PFSK-1 (cell line): ENCODE results near the gene AGER.

Source experiments
- FOXP2 ChIP-seq: optimal IDR thresholded peaks from 2 replicates; pipeline ENCODE3; 2011; ENCODE audit warnings: borderline replicate concordance, control low read depth, inconsistent platforms; ENCODE audit not compliant: insufficient read depth; ENCODE audit errors: extremely low read length, extremely low read depth
- POLR2AphosphoS5 ChIP-seq: IDR thresholded peaks from 2 replicates; pipeline ENCODE4 v1.6.1; 2012; ENCODE audit warnings: low read depth, mild to moderate bottlenecking, control low read depth, low read length, moderate library complexity
- REST ChIP-seq, 2 experiments: IDR thresholded peaks; 2 replicates each; pipeline versions ENCODE4 v1.6.1 to v1.8.0; 2011 to 2012; ENCODE audit warnings: low read depth in 2 of 2, low read length in 2 of 2, control low read depth in 1 of 2, inconsistent platforms in 1 of 2, mild to moderate bottlenecking in 1 of 2, moderate library complexity in 1 of 2; ENCODE audit not compliant: insufficient read depth in 1 of 2
- TAF1 ChIP-seq: IDR thresholded peaks from 2 replicates; pipeline ENCODE4 v1.6.1; 2012; ENCODE audit warnings: low read length, control low read depth, borderline replicate concordance; ENCODE audit not compliant: insufficient read depth

- no peak for TF ChIP-seq POLR2AphosphoS5
- TF ChIP-seq REST (IDR thresholded peaks at IDR 0.05; ENCODE audit: insufficient read depth in 1 of 2, low read depth in 2 of 2, low read length in 2 of 2): no peak
- no peak for TF ChIP-seq FOXP2
- no peak for TF ChIP-seq TAF1
These were observed 10.9 kb downstream of the AGER start for GRCh38 chr6:32173051-32173727.
